Renal cortex interstitium (tissue), 11 donors: ENCODE measurements around the gene RNU1-3. TPM values are rescaled to one million over a fixed set of nuclear protein-coding genes. Genes with fewer than 3 reads are reported as not detected.
"Not testable (repeated sequence)": the region's sequence is repeated elsewhere in the genome, so short reads cannot be mapped to it uniquely, and the experiment has no call there.

Source experiments
- DNase-seq, 11 donors: peaks; one replicate each; pipeline ENCODE4 v3.0.0-alpha.2; 2013; ENCODE audit warnings: low read depth in 9 of 11, low spot score in 4 of 11; ENCODE audit errors: extremely low read depth in 1 of 11
- polyA plus RNA-seq, 3 donors: library from polyadenylated mRNA; unstranded; fragments of 120-200 nt; gene quantifications; one replicate each; pipeline ENCODE4 v1.2.1, GENCODE V29; 2013; ENCODE audit not compliant: insufficient read length in 3 of 3

Gene RNU1-3
- polyA plus RNA-seq, 3 donors: 1.5 TPM; not detected in 2

DNA sequence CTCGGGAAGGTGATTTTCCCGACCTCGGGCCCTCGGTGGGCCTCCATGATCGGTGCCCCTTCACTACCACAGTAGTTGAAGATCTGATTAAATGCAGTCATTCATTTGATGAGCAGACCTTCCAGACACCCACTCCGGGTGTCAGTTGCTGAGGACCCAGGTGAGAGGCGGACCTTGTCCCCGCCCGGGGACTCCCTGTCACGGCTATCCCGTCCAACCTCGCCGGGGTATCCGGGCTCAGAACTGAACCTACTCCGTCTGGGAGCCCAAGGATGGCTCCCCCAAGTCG is 22.6 kb downstream of the RNU1-3 start:
- no peak for DNase-seq

DNA sequence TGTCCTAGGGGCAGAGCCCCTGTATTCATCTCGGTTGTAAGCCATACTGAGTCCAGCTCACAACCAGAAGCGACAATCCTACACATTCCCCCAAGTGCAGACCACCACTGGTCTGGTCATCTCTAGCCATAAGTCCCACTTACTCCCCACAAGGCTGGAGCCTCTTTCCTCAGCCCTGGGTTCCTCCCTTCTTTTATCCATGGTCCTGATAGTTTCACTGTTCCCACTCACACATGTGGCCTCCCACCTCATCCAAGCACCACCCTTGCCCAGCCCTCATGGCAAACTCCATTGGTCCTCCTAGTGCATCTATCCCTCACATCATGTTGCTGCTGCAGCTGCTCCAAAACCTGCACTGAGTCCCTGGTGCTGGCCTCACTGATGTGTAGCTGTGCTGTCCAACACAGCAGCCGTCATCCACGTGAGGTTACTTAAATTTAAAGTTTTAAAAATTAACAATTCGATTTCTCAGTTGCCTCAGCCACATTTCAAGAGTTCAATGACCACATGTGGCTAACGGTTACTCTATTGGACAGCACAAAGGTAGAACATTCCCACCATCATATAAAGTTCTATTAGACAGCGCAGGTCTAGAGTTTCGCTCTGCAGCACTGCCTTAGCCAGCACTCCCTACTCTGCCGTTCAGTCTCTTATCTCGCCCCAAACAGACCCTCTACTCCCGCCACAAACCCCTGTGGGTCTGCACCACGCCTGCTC is 23.1 kb downstream of the RNU1-3 start:
- DNase-seq: not testable (repeated sequence)

DNA sequence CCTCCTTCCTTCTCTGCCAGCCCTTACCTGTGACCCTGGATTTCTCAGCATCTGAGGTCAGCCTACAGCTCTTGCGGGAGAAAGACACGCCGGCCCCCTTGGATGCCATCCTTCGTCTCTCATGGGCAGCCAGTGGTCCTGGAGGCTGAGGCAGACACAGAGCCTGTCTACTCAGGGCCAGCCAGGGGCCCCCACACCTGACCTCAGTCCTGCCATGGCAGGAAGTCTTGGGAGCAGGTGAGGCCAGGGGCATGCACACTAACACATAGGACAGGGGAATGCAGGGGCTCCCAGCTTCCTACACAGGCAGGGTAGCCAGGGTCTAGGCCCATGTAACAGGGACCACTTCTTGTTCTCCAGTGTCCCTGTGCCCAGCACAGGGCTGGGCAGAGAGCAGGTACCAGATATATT is 23.7 kb downstream of the RNU1-3 start:
- DNase-seq: not testable (repeated sequence)

DNA sequence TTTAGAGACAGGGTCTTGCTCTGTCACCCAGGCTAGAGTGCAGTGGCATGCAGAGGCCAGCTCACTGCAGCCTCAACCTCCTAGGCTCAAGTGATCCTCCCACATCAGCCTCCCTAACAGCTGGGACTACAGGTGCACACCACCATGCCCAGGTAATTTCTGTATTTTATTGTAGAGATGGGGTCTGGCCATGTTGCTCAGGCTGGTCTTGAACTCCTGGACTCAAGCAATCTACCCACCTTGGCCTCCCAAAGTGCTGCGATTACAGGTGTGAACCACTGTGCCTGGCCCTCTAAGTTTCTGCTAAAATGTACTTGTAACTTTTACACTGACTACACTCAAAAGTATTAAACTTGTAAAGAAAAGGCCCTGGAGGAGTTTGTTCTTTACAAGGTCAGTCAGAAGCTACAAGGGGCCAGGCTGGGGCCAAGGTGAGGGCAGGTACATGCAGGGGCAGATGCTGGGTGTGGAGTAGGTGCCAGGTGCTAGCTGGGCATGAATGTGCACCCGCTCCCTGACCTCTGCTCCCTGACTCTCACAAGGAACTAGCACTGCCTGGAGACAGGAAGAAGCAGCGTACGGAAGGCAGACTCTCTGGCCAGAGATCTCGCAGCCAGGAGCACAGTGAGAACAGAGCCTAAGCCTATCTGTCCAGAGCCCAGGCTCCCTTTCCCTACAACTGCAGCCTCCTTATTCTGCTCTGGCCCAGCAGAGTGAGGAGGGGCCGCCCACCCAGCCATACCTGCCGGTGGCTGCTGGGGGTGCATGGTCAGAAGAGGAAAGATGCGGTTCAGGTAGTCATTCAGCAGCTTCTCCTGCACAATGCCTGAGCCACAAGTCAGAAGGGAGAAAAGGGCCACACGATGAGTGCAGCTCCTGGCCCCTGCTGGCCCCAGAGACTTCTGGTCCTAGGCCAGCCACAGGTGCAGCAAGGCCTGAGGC is 24.5 kb downstream of the RNU1-3 start:
- DNase-seq: not testable (repeated sequence)

DNA sequence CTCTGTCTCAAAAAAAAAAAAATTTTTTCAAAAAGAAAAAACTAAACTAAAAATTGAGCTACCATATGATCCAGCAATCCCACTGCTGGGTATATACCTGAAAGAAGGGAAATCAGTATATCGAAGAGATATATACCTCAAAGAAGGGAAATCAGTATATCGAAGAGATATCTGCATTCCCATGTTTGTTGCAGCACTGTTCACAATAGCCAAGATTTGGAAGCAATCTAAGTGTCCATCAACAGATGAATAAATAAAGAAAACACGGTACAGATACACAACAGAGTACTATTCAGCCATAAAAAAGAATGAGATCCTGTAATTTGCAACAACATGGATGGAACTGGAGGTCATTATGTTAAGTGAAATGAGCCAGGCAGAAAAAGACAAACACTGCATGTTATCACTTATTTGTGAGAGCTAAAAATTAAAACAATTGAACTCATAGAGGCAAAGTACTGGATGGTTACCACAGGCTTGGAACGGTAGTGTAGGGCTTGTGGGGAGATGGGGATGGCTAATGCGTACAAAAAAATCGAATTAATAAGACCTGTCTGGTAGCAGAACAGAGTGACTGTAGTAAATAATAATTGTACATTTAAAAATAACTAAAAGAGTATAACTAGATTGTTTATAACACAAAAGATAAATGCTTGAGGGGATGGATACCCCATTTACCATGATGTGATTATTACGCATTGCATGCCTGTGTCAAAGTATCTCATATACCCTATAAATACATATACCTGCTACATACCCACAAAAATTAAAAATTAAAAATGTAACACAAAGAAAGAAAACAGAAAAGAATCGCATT is 25.4 kb downstream of the RNU1-3 start:
- DNase-seq: not testable (repeated sequence)

DNA sequence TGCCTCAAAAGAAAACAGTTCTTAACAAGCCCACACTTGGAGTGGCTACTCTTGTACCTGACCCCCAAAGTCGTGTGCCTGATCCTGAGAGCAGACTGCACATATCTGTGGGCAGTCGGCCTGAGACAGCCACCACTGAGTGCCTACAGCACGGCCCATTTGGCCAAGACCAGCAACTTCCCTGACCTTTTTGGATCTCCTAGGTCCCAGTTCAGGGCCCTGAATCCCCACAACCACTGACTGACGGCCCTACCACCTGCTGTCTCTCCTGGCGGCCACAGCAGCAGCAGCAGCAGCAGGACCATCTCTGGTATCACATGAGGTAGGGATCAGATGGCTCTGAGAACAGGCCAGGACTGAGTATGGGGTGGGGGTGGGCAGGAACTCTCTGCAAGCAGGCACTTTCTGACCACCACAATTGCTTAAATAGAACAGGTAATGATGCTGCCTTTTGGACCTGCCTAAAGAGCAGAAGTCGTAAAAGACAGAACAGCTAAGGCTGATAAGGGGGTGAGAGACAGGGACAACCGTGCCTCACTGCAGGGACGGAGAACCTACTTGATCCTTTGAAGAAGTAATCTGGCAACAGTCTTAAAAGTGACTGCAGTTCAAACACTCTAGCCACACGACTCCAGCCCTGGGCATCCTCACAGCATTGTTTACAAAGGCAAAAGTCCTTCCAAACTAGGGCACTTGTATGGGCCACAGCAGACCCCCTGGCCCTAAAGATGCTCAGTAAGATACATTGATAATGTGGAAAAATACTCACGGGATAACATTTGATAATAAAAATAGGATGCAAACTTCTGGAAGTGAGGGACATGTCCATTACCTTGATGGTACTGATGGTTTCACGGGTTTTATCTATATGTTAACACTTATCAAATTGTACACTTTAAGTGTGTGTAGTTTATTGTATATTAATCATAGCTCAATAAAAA is 27.4 kb downstream of the RNU1-3 start:
- DNase-seq: not testable (repeated sequence)

DNA sequence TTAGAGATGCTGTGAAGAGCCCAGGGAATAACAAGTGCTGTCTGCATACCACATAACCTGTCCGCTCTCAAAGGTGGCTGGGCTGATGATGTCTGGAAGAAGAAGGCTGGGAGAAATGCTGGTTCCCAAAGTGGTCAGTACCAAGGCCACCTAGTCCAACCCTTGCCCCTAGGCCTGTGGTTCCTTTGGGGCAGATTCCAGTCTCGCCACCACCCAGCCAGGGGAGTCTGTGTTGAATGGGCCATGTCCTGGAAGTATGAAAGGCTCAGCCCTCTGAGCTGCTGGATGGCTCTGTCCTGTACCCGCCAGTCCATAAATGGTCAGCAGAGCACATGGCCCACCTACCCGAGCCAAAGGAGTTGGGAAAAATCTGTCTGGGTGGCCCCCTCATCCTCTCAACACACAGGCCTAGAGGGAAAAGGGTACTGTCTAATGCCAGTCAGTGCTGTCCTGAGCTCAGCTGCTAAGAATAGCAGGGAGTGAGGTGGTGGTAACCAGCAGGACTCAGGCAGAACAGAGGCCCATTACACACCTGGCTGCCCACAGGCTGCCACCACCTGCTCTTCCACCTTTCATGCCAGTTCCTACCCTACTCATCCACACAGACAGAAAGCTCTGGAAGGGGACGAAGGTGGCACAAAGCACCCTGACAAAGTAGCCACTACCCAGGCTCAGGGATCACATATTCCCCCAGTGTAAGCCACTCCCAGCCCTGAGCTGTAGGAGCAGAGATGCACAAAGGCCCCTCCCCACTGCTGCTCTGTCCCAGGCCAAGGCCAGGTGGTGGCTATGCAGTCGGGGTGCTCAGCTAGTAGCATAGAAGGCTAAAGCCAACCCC is 28.6 kb downstream of the RNU1-3 start:
- DNase-seq: not testable (repeated sequence)

DNA sequence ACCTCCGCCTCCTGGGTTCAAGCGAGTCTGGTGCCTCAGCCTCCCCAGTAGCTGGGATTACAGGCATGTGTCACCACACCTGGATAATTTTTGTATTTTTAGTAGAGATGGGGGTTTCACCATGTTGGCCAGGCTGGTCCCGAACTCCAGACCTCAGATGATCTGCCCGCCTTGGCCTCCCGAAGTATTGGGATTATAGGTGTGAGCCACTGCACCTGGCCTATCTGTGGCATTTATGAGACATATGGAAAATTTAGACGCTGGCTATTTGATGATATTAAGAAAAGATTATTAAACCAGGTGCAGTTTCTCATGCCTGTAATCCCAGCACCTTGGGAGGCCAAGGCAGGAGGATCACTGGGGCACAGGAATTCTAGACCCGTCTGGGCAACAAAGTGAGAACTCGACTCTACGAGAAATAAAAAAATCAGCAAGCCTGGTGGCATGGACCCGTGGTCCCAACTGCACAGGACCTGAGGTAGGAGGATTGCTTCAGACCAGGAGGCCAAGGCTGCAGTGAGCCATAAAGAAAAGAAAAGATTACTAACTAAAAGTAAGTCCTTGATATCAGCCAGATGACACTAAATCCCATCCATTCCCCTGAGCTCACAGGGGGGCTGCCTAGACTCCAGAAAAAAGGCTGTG is 30.1 kb downstream of the RNU1-3 start:
- not testable (repeated sequence) for DNase-seq

DNA sequence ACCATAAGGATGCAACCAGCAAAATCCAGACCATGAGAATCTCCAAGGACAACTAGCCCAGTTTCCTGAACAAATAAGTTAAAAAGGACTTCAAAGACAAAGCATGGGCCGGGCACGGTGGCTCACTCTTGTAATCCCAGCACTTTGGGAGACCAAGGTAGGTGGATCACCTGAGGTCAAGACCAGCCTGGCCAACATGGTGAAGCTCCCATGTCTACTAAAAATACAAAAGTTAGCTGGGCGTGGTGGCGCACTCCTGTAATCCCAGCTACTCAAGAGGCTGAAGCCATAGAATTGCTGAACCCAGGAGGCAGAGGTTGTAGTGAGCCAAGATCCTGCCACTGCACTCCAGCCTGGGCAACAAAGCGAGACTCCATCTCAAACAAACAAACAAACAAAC is 30.8 kb downstream of the RNU1-3 start:
- DNase-seq: not testable (repeated sequence)

DNA sequence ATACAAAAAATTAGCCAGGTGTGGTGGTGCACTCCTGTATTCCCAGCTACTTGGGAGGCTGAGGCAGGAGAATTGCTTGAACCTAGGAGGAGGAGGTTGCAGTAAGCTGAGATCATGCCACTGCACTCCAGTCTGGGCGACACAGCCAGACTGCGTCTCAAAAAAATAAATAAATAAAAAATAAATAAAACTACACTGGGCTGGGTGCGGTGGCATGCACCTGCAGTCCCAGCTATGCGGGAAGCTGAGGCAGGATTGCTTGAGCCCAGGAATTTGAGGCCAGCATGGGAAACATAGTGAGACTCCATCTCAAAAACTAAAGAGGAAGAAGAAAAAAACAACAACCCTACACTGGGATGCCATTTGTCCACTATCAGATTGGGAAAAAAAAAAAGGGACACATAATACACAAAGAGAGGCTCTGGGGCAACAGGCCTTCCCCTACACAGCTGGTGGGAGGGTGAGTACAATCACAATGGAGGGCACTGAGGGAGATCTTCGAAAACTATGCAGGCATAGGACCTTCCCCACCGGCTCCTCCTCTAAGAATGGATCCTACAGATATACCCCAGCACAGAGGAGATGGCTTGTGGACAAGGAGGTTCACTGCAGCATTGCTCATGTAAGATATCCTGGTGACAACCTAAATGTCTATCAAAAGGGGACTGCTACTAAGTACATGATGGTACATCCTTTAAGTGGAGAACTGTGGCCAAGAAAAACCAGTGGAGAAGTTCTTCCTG is 33.0 kb downstream of the RNU1-3 start:
- not testable (repeated sequence) for DNase-seq

DNA sequence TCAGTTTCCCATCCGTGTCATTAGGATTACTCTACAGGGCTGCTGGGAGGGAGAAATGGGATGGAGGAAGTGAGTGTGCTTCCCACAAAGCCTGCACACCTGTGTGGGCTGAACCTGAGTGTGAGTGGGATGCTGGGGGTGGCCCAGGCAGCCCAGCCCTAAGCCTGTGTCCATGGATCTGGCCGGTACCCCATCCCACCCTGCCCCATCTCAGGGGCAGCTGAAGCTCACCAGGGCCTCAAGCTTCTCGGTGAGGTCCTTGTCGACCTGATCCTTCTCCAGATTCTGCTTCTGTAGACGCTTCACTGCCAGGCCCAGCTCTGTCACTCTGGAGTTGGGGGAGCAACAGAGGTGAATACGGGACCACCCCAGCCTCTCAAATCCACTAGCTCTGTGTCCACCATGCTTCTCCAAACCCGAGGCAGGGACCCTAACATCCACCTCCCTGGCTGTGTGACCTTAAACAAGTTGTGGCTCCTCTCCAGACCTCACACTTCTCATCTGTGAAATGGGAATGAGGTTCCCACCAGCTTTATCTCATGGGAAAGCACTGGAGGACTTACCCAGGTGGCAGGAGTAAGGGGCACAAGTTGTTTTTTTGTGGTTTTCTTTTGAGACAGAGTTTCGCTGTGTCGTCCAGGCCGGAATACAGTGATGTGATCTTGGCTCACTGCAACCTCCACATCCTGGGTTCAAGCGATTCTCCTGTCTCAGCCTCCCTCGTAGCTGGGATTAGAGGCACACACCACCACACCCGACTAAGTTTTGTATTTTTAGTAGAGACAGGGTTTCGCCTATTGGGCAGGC is 34.5 kb downstream of the RNU1-3 start:
- not testable (repeated sequence) for DNase-seq

DNA sequence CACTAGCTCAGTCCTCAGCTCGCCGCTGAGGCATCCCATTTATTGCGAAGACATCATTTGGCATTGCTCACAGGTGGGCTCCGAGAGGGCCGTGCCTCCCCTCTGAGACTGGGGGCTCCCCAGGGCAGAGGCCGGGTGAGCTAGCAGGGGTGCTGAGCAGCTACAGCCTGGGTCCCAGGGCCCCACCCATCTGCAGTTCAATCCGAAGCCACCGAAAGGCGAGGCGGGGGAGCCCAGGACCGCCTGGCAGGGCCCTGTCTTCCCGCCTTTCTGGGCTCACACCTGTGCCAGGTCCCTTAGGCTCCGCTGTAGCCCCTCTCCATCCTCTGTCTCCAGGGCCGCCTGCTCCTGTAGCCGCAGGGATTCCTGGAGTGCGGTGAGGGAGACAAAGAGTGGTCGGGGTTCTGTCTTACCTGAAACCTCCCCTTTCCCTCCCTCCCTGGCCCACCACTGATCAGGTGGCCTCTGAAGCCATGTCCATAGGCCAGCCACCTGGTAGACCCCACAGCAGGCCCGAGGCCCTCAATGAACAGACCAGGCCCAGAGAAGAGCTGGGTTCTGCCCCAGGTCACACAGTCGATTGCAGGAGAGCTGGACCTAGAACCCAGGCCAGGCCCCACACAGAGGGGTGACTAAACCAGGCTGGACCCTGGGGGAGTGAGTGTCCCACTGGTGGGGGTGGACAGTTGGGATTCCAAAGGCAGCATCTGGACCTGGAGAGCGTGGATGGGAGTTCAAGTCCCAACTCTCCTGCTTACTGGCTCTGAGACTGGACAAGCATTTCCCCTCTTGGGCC is 35.3 kb downstream of the RNU1-3 start:
- no peak for DNase-seq

DNA sequence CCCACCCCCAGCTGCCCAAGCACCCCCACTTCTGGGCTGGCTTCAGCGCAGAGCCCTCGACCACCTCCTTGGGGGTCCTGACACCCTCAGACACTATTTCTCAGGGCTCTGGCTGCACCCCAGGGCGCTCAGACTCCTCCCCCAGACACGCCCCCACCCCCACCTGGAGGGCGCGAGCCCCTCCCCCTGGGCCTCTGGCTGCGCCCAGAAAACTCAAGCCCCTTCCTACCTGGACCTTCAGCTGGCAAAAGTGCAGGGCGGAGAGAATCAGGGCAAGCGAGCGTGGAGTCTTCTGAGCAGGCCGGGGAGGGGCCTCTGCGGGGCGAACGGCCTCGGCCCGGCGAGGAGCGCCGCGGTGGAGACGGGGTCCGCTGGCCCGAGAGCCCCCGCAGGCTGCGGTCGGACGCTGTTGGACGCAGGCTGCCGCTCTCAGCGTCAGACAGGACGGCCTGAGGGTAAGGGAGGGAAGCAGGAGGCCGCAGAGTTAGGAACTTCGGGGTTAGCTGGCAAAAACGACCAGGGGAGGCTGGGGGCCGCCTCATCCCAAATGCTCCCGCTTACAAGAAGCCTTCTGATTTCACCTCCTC is 36.0 kb downstream of the RNU1-3 start:
- DNase-seq: no peak

DNA sequence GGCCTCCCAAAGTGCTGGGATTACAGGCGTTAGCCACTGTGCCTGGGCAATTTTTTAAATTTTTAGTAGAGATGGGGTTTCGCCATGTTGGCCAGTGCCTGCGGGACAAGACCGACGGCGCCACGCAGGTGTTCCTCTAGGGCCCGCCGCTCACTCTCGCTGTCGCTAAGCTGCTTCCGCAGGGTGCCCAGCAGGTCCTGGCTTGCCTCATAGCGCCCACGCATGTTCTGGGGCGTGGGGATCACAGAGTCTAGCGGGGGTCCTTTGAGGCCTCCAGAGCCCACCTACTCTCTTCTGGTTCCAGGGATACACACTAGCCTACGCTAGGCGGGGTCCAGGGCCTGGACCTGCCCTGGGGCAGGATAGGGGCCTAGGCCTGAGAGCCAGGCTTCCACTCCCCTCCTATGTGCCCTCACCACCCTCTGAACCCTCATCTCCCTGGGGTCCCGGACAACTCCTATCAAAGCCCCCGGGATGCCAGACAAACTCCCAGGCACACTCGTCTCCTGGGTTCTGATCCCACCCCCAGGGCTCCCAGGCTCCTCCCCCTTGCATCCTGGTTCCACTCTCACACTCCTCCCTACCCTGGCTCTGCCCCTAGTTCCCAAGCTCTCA is 36.7 kb downstream of the RNU1-3 start:
- not testable (repeated sequence) for DNase-seq
